B cell (primary cell): ENCODE data around the gene MRPS15. TPM values are rescaled to one million over a fixed set of nuclear protein-coding genes. Genes with fewer than 3 reads are reported as not detected.

Experiments
- ATAC-seq: fragments of 200-7000 bp; cut with Tn5 transposase; one replicate; pipeline ENCODE4 v1.10.0; 2021; ENCODE audit warnings: low read depth, mild to moderate bottlenecking, moderate number of reproducible peaks, moderate library complexity
- CTCF ChIA-PET: fragments of 350-600 bp; sonication (Branson Sonifier 250); formaldehyde crosslinking; loops from one replicate; lab custom pipeline; 2021; ENCODE audit warnings: antibody characterized with exemption, inconsistent platforms; lab: Charles Lee
- POLR2A ChIA-PET: fragments of 350-600 bp; sonication (Branson Sonifier 250); formaldehyde crosslinking; loops from one replicate; lab custom pipeline; 2021; ENCODE audit warnings: antibody characterized with exemption; lab: Charles Lee
- DNase-seq: peaks from one replicate; pipeline ENCODE4 v3.0.0; 2013
- H2AFZ ChIP-seq: 2 replicates; pipeline ENCODE4 v1.6.1; 2012; ENCODE audit warnings: mild to moderate bottlenecking, low read depth, low read length; ENCODE audit not compliant: insufficient read depth, poor library complexity, severe bottlenecking
- H3K27ac ChIP-seq, 2 donors: 1 replicate in 1 of 2; 2 replicates in 1 of 2; pipeline ENCODE4 v1.5.1; 2012 to 2013; ENCODE audit warnings: low read length in 2 of 2, mild to moderate bottlenecking in 2 of 2, moderate library complexity in 1 of 2
- H3K27me3 ChIP-seq, 4 experiments: fragments of 200-600 bp in 1 of 4; sonication (generic) in 1 of 4; replicated peaks in 1 of 4; 1 replicate in 2 of 4; 2 replicates in 2 of 4; pipeline versions ENCODE4 v1.6.1 to v1.7.0; 2013 to 2016; ENCODE audit warnings: low read length in 3 of 4, mild to moderate bottlenecking in 2 of 4, mixed read lengths in 1 of 4, moderate library complexity in 1 of 4; ENCODE audit not compliant: insufficient read depth in 4 of 4, control insufficient read depth in 3 of 4; ENCODE audit errors: control extremely low read depth in 1 of 4
- H3K36me3 ChIP-seq, 2 experiments: replicated peaks in 1 of 2; 1 replicate in 1 of 2; 2 replicates in 1 of 2; pipeline versions ENCODE4 v1.6.1 to v1.7.1; 2013; ENCODE audit warnings: low read length in 1 of 2; ENCODE audit not compliant: insufficient read depth in 2 of 2, control insufficient read depth in 1 of 2; ENCODE audit errors: control extremely low read depth in 1 of 2, extremely low read depth in 1 of 2
- H3K4me1 ChIP-seq, 2 donors: fragments of 200-600 bp in 1 of 2; sonication (generic) in 1 of 2; 1 replicate in 1 of 2; 2 replicates in 1 of 2; pipeline versions ENCODE4 v1.5.1 to v1.6.1; 2013 to 2017; ENCODE audit warnings: low read length in 2 of 2; ENCODE audit not compliant: control insufficient read depth in 2 of 2, insufficient read depth in 2 of 2
- H3K4me2 ChIP-seq: replicated peaks from 2 replicates; pipeline ENCODE3; 2012; ENCODE audit warnings: mild to moderate bottlenecking, low read depth, low read length; ENCODE audit not compliant: poor library complexity, severe bottlenecking
- H3K4me3 ChIP-seq, 5 experiments: fragments of 200-600 bp in 1 of 5; sonication (generic) in 1 of 5; 1 replicate in 3 of 5; 2 replicates in 2 of 5; pipeline versions ENCODE4 v1.5.1 to v1.7.0; 2011 to 2016; ENCODE audit warnings: low read length in 4 of 5, mild to moderate bottlenecking in 4 of 5, low read depth in 2 of 5, control low read depth in 1 of 5, moderate library complexity in 1 of 5; ENCODE audit not compliant: insufficient read depth in 1 of 5; ENCODE audit errors: control extremely low read depth in 1 of 5, extremely low read depth in 1 of 5
- H3K79me2 ChIP-seq: fragments of 200-600 bp; sonication (generic); one replicate; pipeline ENCODE4 v1.6.0; 2016; ENCODE audit warnings: low read length; ENCODE audit not compliant: control insufficient read depth, insufficient read depth
- H3K9ac ChIP-seq: fragments of 200-600 bp; sonication (generic); 2 replicates; pipeline ENCODE4 v1.6.1; 2017; ENCODE audit warnings: mild to moderate bottlenecking, low read length, moderate library complexity
- H3K9me3 ChIP-seq, 3 donors: one replicate each; pipeline versions ENCODE4 v1.6.1 to v1.7.1; 2013; ENCODE audit warnings: low read length in 2 of 3; ENCODE audit not compliant: control insufficient read depth in 2 of 3, insufficient read depth in 1 of 3; ENCODE audit errors: control extremely low read depth in 1 of 3
- H4K20me1 ChIP-seq: 2 replicates; pipeline ENCODE4 v1.6.0; 2012; ENCODE audit warnings: mild to moderate bottlenecking, low read length; ENCODE audit not compliant: insufficient read depth, control insufficient read depth, poor library complexity, severe bottlenecking
- H3K27ac Mint-ChIP-seq: one replicate; pipeline ENCODE4 v1.8.0; 2021; ENCODE audit warnings: mixed read lengths
- H3K27me3 Mint-ChIP-seq: one replicate; pipeline ENCODE4 v1.8.0; 2021; ENCODE audit warnings: mixed read lengths
- H3K4me1 Mint-ChIP-seq: one replicate; pipeline ENCODE4 v1.8.0; 2021; ENCODE audit warnings: mixed read lengths
- H3K4me3 Mint-ChIP-seq: one replicate; pipeline ENCODE4 v1.8.0; 2021; ENCODE audit warnings: mixed read lengths
- H3K9me3 Mint-ChIP-seq: one replicate; pipeline ENCODE4 v1.8.0; 2022; ENCODE audit warnings: mixed read lengths; ENCODE audit not compliant: insufficient read depth
- EZH2 ChIP-seq: IDR thresholded peaks from 2 replicates; pipeline ENCODE4 v1.6.1; 2012; ENCODE audit warnings: borderline replicate concordance, low read depth, mild to moderate bottlenecking, moderate library complexity, low read length; ENCODE audit not compliant: insufficient read depth, poor library complexity, severe bottlenecking
- WGBS: methylation state at CpG from one replicate; pipeline ENCODE4 v1.1.5; 2013; ENCODE audit warnings: missing lambda C conversion rate; ENCODE audit not compliant: insufficient coverage; 5-methylcytosine and 5-hydroxymethylcytosine counted together
- intact Hi-C: fragments of 100-400 bp; cut with micrococcal nuclease; formaldehyde crosslinking; loops from one replicate; pipeline ENCODE4 v1.10.0; 2022
- polyA plus RNA-seq: library from polyadenylated mRNA; depleted of rRNA; stranded (reverse); fragments of >200 nt; gene quantifications from 2 replicates; pipeline ENCODE4 v1.2.3, GENCODE V29; 2012
- total RNA-seq, 2 donors: library from RNA; stranded (reverse); fragments of 120-200 nt in 1 of 2; gene quantifications; 1 replicate in 1 of 2; 2 replicates in 1 of 2; pipeline versions ENCODE4 v1.2.3 to v1.2.4, GENCODE V29; 2013 to 2022
- TF ChIP-seq, protein P1 (sequence below): fragments of 200-600 bp; IDR thresholded peaks from one replicate; pipeline ENCODE4 v1.8.0; 2022; ENCODE audit warnings: antibody characterized with exemption, mild to moderate bottlenecking

MRPS15 gene
- total and polyA plus RNA-seq, 2 donors (not counting 1 experiment from before 2014, with no cell fraction given), result 27.1 to 34.4 TPM

DNA sequence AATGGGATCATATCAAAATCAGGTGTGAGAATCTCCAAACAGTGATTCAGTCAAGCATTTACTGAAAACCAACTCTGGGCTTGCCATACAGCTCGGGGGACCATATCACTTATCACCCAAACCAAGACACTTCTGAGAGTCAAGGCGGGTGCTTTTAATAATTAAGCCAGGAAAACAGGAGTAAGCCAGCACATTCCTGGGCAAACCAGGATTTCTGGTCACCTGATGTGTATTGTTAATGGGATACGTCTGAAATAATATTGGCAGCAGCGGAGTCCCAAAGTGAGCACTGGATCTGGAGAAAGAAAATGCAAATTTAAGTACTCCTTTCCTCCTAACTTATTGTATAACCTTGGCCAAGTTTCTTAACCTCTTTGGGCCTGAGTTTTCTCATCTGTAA is 31.6 kb downstream of the MRPS15 start:
- ATAC-seq (no peak), DNase-seq (no peak)
- Histone ChIP-seq H3K27me3 (no peaks in the 10 kb centered on the region), H3K4me1 (no peaks in the 10 kb centered on the region), H3K4me3 (no peak overlapping the region), H3K27ac (no peak overlapping the region), H3K9me3 (no peaks in the 10 kb centered on the region), H2AFZ (no peak overlapping the region), H3K36me3 (no peaks in the 10 kb centered on the region), H3K4me2 (no peak overlapping the region), H4K20me1 (no peaks in the 10 kb centered on the region), H3K9ac (no peak overlapping the region), H3K79me2 (no peaks in the 10 kb centered on the region)
- intact Hi-C loops, result no loop called here
- Mint-ChIP-seq H3K27me3 (no peaks in the 10 kb centered on the region), H3K4me1 (no peaks in the 10 kb centered on the region), H3K9me3 (no peaks in the 10 kb centered on the region), H3K27ac (no peak overlapping the region), H3K4me3 (no peak overlapping the region)
- POLR2A ChIA-PET, result no interaction called here
- TF ChIP-seq, protein P1, sequence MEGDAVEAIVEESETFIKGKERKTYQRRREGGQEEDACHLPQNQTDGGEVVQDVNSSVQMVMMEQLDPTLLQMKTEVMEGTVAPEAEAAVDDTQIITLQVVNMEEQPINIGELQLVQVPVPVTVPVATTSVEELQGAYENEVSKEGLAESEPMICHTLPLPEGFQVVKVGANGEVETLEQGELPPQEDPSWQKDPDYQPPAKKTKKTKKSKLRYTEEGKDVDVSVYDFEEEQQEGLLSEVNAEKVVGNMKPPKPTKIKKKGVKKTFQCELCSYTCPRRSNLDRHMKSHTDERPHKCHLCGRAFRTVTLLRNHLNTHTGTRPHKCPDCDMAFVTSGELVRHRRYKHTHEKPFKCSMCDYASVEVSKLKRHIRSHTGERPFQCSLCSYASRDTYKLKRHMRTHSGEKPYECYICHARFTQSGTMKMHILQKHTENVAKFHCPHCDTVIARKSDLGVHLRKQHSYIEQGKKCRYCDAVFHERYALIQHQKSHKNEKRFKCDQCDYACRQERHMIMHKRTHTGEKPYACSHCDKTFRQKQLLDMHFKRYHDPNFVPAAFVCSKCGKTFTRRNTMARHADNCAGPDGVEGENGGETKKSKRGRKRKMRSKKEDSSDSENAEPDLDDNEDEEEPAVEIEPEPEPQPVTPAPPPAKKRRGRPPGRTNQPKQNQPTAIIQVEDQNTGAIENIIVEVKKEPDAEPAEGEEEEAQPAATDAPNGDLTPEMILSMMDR, result no peak
- TF ChIP-seq EZH2, result no peak
- 92% methylated on average over 2 of the region's 4 CpGs for WGBS
- CTCF ChIA-PET, result no interaction called here

DNA sequence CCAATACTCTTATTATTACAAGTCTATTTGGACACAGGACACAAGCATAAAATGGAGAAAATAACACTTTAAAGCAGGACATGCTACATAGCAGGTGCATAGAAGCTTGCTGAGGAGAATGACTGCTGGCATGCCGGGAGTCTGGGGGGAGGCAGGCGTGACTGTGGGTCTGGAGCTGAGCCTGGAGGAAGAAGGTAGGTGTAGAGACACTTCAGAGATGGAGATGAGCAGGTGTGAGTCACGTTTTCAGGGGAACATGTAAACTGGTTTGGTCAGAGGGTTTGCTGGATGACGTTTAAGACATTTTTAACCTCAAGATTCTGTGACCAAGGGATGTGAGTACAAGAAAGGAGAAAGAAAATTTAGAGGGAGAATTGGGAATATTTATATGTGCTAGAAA is 38.4 kb downstream of the MRPS15 start:
- no peaks in the 10 kb centered on the region for H3K36me3 ChIP-seq
- H3K4me3 Mint-ChIP-seq, result no peak overlapping the region
- H3K4me2 ChIP-seq, result no peak overlapping the region
- ChIA-PET CTCF (interaction anchor here (0.7 to 2.4 kb wide), 2 partner anchors 81 to 83 kb away, joined by 3 to 10 read pairs; no protein-coding TSS in a partner anchor), POLR2A (interaction anchor here (0.6 kb wide), 1 partner anchor 160 kb away, joined by 4 read pairs; no protein-coding TSS in a partner anchor)
- no peaks in the 10 kb centered on the region for H3K27me3 Mint-ChIP-seq
- no peak overlapping the region for H3K4me3 ChIP-seq
- H3K27me3 ChIP-seq, result no peaks in the 10 kb centered on the region
- H3K9me3 Mint-ChIP-seq, result no peaks in the 10 kb centered on the region
- H3K4me1 ChIP-seq, result peaks cover 0 to under 1% of the 10 kb centered on the region in 2 donors
- no peak overlapping the region for H3K27ac ChIP-seq
- ATAC-seq, result no peak
- no peaks in the 10 kb centered on the region for H4K20me1 ChIP-seq
- no peaks in the 10 kb centered on the region for H3K9me3 ChIP-seq
- no peak overlapping the region for H3K9ac ChIP-seq
- DNase-seq, result no peak
- intact Hi-C loops, result no loop called here
- H2AFZ ChIP-seq, result no peak overlapping the region
- 76% methylated on average over 4 of the region's 4 CpGs for WGBS
- TF ChIP-seq EZH2, result no peak
- TF ChIP-seq, protein P1, result no peak
- peaks cover 2% of the 10 kb centered on the region for H3K4me1 Mint-ChIP-seq
- H3K79me2 ChIP-seq, result no peaks in the 10 kb centered on the region
- H3K27ac Mint-ChIP-seq, result no peak overlapping the region
